ENCODE measurements around the gene SNRPB. TPM values are rescaled to one million over a fixed set of nuclear protein-coding genes. Genes with fewer than 3 reads are reported as not detected.

The SNRPB gene
- total RNA-seq: 289 and 325 TPM in 2 replicates

GRCh38 chr20:2470423-2471193 lies at the start of gene SNRPB:
Gene SNRPB (minus strand): TSS chr20:2470789. CDS start chr20:2470690, 99 bp downstream.

GRCh38 chr20:2508631-2509467 lies 38.3 kb upstream of the SNRPB start, which contains the start of gene ZNF343:
Gene ZNF343 (minus strand): TSS chr20:2508915. CDS start chr20:2493895, 15,020 bp downstream.

Other genes starting within 250 kb of the SNRPB start
- under 0.01 and 0.43 TPM in 2 replicates for gene TGM3, start 174.8 kb downstream of the SNRPB start, total RNA-seq
- not detected in 2 replicates for gene TGM6, start 89.9 kb downstream of the SNRPB start, total RNA-seq
- 8.9 and 15.3 TPM in 2 replicates for gene ZNF343, start 38.1 kb upstream of the SNRPB start, total RNA-seq
- not detected in 2 replicates for gene TMC2, start 65.8 kb upstream of the SNRPB start, total RNA-seq
- gene NOP56, start 181.8 kb upstream of the SNRPB start, total RNA-seq: 147 and 223 TPM in 2 replicates
- 72.5 and 84.8 TPM in 2 replicates for gene IDH3B, start 193.4 kb upstream of the SNRPB start, total RNA-seq
- 1.1 and 1.2 TPM in 2 replicates for gene EBF4, start 222.0 kb upstream of the SNRPB start, total RNA-seq

Data from tracheal epithelial cell (primary cell).